Measurements from ENCODE around the gene FOXM1. TPM values are rescaled to one million over a fixed set of nuclear protein-coding genes. Genes with fewer than 3 reads are reported as not detected.

Gene FOXM1
- total RNA-seq, 6 experiments from 2014 or later, result 41.9 to 96.4 (median 89.6) TPM

DNA sequence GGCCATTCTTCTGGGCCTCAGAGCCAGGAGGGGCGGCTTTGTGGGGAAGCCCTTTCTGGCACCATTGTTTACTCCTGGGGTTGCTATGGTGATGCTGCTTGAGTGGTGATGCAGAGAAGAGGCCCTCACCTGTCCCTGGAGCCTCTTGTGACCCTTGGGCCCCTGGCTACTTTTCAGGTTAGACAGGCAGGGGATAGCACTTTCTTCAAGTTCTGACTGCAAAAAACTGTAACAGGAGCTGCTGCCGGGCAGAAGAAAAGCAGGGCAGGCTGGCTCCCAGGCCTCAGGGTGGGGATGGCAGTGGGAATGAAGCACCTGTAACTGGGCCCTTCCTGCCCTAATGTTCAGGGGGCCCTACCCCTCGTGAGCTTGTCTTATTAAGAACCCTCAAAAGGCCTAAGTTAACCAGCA is 19.9 kb downstream of the FOXM1 start, which contains the start of gene TEX52:
TSS of gene TEX52 (minus strand) at position 19 of the 411 bp plus-strand sequence. CDS start at position 6, 13 bp downstream.
- TF ChIP-seq, protein P1, sequence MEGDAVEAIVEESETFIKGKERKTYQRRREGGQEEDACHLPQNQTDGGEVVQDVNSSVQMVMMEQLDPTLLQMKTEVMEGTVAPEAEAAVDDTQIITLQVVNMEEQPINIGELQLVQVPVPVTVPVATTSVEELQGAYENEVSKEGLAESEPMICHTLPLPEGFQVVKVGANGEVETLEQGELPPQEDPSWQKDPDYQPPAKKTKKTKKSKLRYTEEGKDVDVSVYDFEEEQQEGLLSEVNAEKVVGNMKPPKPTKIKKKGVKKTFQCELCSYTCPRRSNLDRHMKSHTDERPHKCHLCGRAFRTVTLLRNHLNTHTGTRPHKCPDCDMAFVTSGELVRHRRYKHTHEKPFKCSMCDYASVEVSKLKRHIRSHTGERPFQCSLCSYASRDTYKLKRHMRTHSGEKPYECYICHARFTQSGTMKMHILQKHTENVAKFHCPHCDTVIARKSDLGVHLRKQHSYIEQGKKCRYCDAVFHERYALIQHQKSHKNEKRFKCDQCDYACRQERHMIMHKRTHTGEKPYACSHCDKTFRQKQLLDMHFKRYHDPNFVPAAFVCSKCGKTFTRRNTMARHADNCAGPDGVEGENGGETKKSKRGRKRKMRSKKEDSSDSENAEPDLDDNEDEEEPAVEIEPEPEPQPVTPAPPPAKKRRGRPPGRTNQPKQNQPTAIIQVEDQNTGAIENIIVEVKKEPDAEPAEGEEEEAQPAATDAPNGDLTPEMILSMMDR (IDR thresholded peaks at IDR 0.05), result no peak
- Mint-ChIP-seq H3K36me3 (ENCODE audit: low read depth) (peaks cover 16% of the 10 kb centered on the region; the same call in 1 of the 2 replicates), H3K27ac (peak within 1 kb of the TSS; percentile 13; the same call in 1 of the 2 replicates), H3K27me3 (ENCODE audit: insufficient read depth) (peaks cover 6% of the 10 kb centered on the region), H3K4me3 (no peak within 1 kb of the TSS), H3K9me3 (no peaks in the 10 kb centered on the region), H3K4me1 (ENCODE audit: low read depth) (peaks cover 11% of the 10 kb centered on the region)
- no peak for DNase-seq

DNA sequence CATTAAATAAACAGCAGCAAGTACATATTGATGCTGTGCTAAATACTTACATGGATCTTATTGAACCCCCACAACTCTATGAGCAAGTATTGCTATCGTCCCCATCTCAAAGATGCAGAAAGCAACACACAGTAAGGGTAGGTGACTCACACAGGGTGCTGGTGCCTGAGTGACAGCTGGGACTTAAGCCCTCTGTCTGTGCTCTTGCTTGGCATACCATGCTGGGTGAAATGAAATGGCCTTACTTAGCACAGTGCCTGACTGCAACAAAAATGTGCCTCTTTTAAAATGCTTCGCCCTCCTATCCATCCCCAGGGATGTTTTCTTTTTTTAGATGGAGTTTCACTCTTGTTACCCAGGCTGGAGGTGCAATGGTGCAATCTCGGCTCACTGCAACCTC is 20.9 kb downstream of the FOXM1 start:
- no peak overlapping the region for H3K27ac Mint-ChIP-seq
- H3K27me3 Mint-ChIP-seq (ENCODE audit: insufficient read depth), result peaks cover 6% of the 10 kb centered on the region
- DNase-seq, result no peak
- peaks cover 10% of the 10 kb centered on the region; the same call in 1 of the 2 replicates for H3K36me3 Mint-ChIP-seq (ENCODE audit: low read depth)
- H3K9me3 Mint-ChIP-seq, result no peaks in the 10 kb centered on the region
- H3K4me1 Mint-ChIP-seq (ENCODE audit: low read depth), result peaks cover 11% of the 10 kb centered on the region
- TF ChIP-seq, protein P1 (IDR thresholded peaks at IDR 0.05), result no peak
- H3K4me3 Mint-ChIP-seq, result no peak overlapping the region

DNA sequence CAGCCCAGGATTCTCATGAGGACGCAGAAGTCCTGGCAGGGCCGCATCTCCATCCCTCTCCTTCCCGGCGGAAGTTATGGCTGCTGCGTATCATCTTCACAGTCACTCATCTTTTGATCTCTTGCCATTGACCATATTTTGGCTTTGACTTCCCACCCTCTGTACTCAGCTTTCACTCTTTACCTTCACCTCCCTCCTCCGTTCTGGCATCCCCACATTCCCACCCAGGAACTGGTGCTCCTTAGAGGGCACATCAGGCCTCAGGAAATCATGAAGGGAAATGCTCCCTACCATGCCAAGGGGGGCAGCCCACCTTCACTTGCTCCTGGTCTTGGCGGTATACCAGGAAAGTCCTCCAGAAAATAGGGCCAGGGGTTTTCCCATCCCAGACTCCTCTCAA is 21.4 kb downstream of the FOXM1 start:
- TF ChIP-seq, protein P1 (IDR thresholded peaks at IDR 0.05), result no peak
- H3K36me3 Mint-ChIP-seq (ENCODE audit: low read depth), result peaks cover 10% of the 10 kb centered on the region; the same call in 1 of the 2 replicates
- no peak overlapping the region for H3K27ac Mint-ChIP-seq
- H3K27me3 Mint-ChIP-seq (ENCODE audit: insufficient read depth), result peaks cover 6% of the 10 kb centered on the region
- no peaks in the 10 kb centered on the region for H3K9me3 Mint-ChIP-seq
- H3K4me3 Mint-ChIP-seq, result no peak overlapping the region
- no peak for DNase-seq
- H3K4me1 Mint-ChIP-seq (ENCODE audit: low read depth), result peaks cover 11% of the 10 kb centered on the region

DNA sequence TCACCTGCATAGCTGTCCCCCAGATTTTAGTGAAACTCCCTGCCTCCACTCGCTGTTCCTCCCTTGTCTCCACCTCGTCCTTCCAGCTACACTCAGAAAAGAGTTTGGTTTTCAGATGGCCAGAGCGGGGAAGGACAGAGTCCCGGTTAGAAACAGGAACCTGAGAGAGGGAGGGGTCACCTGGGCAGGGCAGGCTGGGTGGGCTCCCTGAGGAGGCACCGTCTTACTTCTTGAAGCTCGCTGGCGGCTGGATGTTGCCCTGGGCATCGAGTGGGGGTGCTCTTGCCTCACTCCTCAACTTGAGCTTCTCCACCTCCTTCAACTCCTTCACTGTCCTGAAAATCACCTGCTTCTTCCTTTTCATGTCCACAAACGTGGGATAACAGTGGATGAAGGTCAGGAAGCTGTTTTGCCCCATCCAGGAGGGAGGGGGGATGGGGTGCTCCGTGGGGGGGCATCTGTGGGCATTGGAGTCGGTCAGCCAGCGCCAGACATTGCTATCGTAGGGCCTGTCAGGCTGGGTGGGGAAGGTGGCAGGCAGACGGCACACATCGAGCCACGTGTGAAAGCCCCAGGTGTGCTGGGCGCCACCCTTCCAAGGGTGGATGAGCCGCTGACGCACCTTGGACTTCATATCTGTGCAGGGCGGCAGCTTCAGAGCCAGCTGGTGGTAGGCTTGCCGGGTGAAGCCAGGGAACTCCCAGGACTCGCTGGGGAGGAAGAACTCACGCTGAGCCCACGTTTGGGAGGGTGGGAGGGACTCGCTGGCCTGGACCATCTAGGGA is 22.1 kb downstream of the FOXM1 start:
- peaks cover 5% of the 10 kb centered on the region; the same call in 1 of the 2 replicates for H3K36me3 Mint-ChIP-seq (ENCODE audit: low read depth)
- no peak overlapping the region for H3K4me3 Mint-ChIP-seq
- H3K9me3 Mint-ChIP-seq, result no peaks in the 10 kb centered on the region
- H3K27me3 Mint-ChIP-seq (ENCODE audit: insufficient read depth), result peaks cover 3% of the 10 kb centered on the region
- TF ChIP-seq, protein P1 (IDR thresholded peaks at IDR 0.05), result no peak
- H3K4me1 Mint-ChIP-seq (ENCODE audit: low read depth), result peaks cover 13% of the 10 kb centered on the region
- no peak for DNase-seq
- H3K27ac Mint-ChIP-seq, result no peak overlapping the region

DNA sequence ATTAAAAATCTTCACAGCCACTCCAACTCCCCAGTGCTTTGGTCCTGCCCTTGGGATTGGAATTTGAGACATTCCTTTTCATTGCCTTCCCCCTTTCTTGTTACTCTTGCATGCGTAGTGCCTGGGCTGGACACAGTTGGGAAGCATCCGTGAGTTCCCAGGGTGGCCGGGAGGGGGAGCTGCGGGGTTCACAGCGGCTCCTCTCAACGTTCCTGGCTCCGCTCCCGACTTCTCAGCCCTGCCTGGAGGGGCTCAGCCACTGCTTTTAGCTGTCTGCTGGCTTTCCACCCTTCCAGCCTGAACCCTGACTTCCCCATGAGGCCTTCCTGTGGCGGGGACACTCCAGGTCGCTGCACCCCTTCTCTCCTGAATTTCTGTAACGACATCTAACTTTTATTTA is 23.3 kb downstream of the FOXM1 start:
- H3K27me3 Mint-ChIP-seq (ENCODE audit: insufficient read depth), result peaks cover 6% of the 10 kb centered on the region
- no peak overlapping the region for H3K27ac Mint-ChIP-seq
- DNase-seq, result peak; percentile 56
- TF ChIP-seq, protein P1 (IDR thresholded peaks at IDR 0.05), result peak; percentile 88
- no peaks in the 10 kb centered on the region for H3K9me3 Mint-ChIP-seq
- peaks cover 19% of the 10 kb centered on the region for H3K4me1 Mint-ChIP-seq (ENCODE audit: low read depth)
- no peak overlapping the region for H3K4me3 Mint-ChIP-seq
- no peaks in the 10 kb centered on the region; the same call in 1 of the 2 replicates for H3K36me3 Mint-ChIP-seq (ENCODE audit: low read depth)

Data from HFFc6 (cell line).